Heart left ventricle (tissue), 16 donors: ENCODE measurements around the gene ANKH. TPM values are rescaled to one million over a fixed set of nuclear protein-coding genes. Genes with fewer than 3 reads are reported as not detected.

ENCODE experiments used
- ATAC-seq, 4 donors: fragments of 200-7000 bp; cut with Tn5 transposase; one replicate each; pipeline ENCODE4 v1.9.1; 2020 to 2022; ENCODE audit warnings: moderate library complexity in 4 of 4, mild to moderate bottlenecking in 3 of 4, moderate number of reproducible peaks in 1 of 4
- DNase-seq, 5 donors: peaks; one replicate each; pipeline ENCODE4 v3.0.0-alpha.2; 2020
- H3K27ac ChIP-seq, 12 donors: fragments of 200-600 bp; sonication (generic) in 4 of 12; one replicate each; pipeline versions ENCODE4 v1.5.0 to v1.8.0; 2016 to 2022; ENCODE audit warnings: mild to moderate bottlenecking in 2 of 12
- H3K27me3 ChIP-seq, 9 donors: fragments of 200-600 bp; sonication (generic) in 2 of 9; one replicate each; pipeline versions ENCODE4 v1.5.1 to v1.8.0; 2016 to 2022; ENCODE audit warnings: mild to moderate bottlenecking in 3 of 9
- H3K36me3 ChIP-seq, 9 donors: fragments of 200-600 bp; sonication (generic) in 2 of 9; one replicate each; pipeline versions ENCODE4 v1.5.0 to v1.8.0; 2018 to 2022; ENCODE audit warnings: mild to moderate bottlenecking in 2 of 9
- H3K4me1 ChIP-seq, 12 donors: fragments of 200-600 bp; sonication (generic) in 4 of 12; one replicate each; pipeline versions ENCODE4 v1.5.0 to v1.8.0; 2016 to 2022; ENCODE audit warnings: mild to moderate bottlenecking in 3 of 12
- H3K4me3 ChIP-seq, 12 donors: fragments of 200-600 bp; sonication (generic) in 4 of 12; one replicate each; pipeline versions ENCODE4 v1.5.0 to v1.8.0; 2017 to 2022; ENCODE audit warnings: mild to moderate bottlenecking in 9 of 12, moderate library complexity in 4 of 12
- H3K9me3 ChIP-seq, 12 donors: fragments of 200-600 bp; sonication (generic) in 4 of 12; one replicate each; pipeline versions ENCODE4 v1.5.0 to v1.8.0; 2016 to 2022; ENCODE audit warnings: mild to moderate bottlenecking in 1 of 12
- POLR2A ChIP-seq, 2 donors: fragments of 450-650 bp; IDR thresholded peaks; one replicate each; pipeline ENCODE4 v1.6.1; 2017; ENCODE audit warnings: antibody characterized with exemption in 2 of 2, mild to moderate bottlenecking in 2 of 2, moderate library complexity in 2 of 2
- WGBS, 4 donors: extraction: QIAGEN DNeasy Blood & Tissue Kit in 2 of 4; methylation state at CpG; one replicate each; pipeline versions ENCODE4 v1.1.5 to v1.1.7; 2013 to 2018; 5-methylcytosine and 5-hydroxymethylcytosine counted together
- intact Hi-C, 10 donors: fragments of 100-400 bp; cut with DNase I; formaldehyde crosslinking; loops; one replicate each; pipeline versions ENCODE4 v1.11.1 to v1.14.2; 2022
- polyA plus RNA-seq, 2 donors: library from polyadenylated mRNA; stranded (reverse); fragments of 200-250 nt; gene quantifications; one replicate each; pipeline ENCODE4 v1.2.3, GENCODE V29; 2013
- total RNA-seq, 9 donors: library from RNA; depleted of rRNA in 2 of 9; stranded (reverse); fragments of >200 nt in 2 of 9; fragmentation: NEBNext Ultra II Directional in 3 of 9; extraction: Animal tissue kit (Norgen Biotek cat#: 25700) in 3 of 9; gene quantifications; one replicate each; pipeline versions ENCODE4 v1.1.0 to v1.2.4, GENCODE V29; 2016 to 2023
- TF ChIP-seq, protein P1 (sequence below), 12 donors: fragments of 200-600 bp; sonication (generic) in 4 of 12; IDR thresholded peaks; one replicate each; pipeline versions ENCODE4 v1.5.0 to v1.8.0; 2018 to 2022; ENCODE audit warnings: antibody characterized with exemption in 12 of 12, mild to moderate bottlenecking in 5 of 12
- donor health status: ischemic (EF 13 %, LVEDD 7.1; RV severe dilation, severe dysfunction).
- donor health status: healthy with polysubstance abuse.
- donor health status: DM: no; HTN: yes; CAD: no.
- donor health status: DM: no; HTN: no; CAD: no.
- donor health status: ischemic (EF 25% LVEDD 6.9; RV normal size, moderate dysfunction).
- donor health status: ischemic (EF 25% LVEDD 5.7; RV mildly dilated, moderate dysfunction).
- donor health status: healthy.
- donor health status: DM: yes; HTN: yes; CAD: no.
- donor health status: ischemic (EF 35%, LVEDD 5.7; RV mildly dilated, moderate dysfunction).
- donor health status: nonischemic (EF 11% LVEDD 7.7; RV severe dilation, severe dysfunction).
- donor health status: DM: yes; HTN: yes; CAD: no.
- donor health status: PGD.
- donor health status: ischemic (EF 29% LVEDD 5.4; RV normal size, mild dysfunction).
- donor health status: nonischemic (EF 23%, LVEDD 6.1; RV moderate dilation, normal function).

ANKH gene
- total and polyA plus RNA-seq, 11 donors: 54.1 to 260 (median 168) TPM

DNA sequence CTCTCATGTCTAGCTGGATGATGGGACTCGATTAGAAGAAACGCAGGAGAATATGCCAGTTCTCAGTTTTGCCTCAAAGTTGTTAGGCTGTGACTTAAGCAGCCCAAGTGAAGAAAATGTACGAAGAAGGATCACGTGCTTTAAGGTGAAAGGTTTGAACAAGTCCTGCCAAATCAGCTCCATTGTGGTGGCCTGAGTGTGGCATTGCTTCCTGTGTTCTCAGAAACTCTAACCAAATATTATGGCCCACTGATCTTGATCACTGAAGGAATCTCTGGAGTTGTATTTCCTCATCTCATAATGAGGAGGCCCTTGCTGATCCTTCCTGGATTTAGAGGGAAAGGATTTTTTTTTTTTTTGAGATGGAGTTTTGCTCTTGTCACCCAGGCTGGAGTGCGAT lies 163.0 kb downstream of the ANKH start:
- ATAC-seq: no peak
- TF ChIP-seq, protein P1, sequence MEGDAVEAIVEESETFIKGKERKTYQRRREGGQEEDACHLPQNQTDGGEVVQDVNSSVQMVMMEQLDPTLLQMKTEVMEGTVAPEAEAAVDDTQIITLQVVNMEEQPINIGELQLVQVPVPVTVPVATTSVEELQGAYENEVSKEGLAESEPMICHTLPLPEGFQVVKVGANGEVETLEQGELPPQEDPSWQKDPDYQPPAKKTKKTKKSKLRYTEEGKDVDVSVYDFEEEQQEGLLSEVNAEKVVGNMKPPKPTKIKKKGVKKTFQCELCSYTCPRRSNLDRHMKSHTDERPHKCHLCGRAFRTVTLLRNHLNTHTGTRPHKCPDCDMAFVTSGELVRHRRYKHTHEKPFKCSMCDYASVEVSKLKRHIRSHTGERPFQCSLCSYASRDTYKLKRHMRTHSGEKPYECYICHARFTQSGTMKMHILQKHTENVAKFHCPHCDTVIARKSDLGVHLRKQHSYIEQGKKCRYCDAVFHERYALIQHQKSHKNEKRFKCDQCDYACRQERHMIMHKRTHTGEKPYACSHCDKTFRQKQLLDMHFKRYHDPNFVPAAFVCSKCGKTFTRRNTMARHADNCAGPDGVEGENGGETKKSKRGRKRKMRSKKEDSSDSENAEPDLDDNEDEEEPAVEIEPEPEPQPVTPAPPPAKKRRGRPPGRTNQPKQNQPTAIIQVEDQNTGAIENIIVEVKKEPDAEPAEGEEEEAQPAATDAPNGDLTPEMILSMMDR (IDR thresholded peaks at IDR 0.05): no peak
- TF ChIP-seq POLR2A (IDR thresholded peaks at IDR 0.05): no peak
- Histone ChIP-seq H3K9me3 (no peaks in the 10 kb centered on the region), H3K36me3 (peaks cover 0 to 99% (median 68%) of the 10 kb centered on the region in 9 donors), H3K27me3 (no peaks in the 10 kb centered on the region), H3K4me1 (peaks cover 0 to 20% (median 9%) of the 10 kb centered on the region in 12 donors), H3K4me3 (no peak overlapping the region), H3K27ac (peak overlapping the region in 1 of 12 donors; percentile 73)
- DNase-seq: no peak
- intact Hi-C loops: no loop called here
- 93 to 98% (median 96%) methylated on average over 5 of the region's 5 CpGs for WGBS, 4 donors

DNA sequence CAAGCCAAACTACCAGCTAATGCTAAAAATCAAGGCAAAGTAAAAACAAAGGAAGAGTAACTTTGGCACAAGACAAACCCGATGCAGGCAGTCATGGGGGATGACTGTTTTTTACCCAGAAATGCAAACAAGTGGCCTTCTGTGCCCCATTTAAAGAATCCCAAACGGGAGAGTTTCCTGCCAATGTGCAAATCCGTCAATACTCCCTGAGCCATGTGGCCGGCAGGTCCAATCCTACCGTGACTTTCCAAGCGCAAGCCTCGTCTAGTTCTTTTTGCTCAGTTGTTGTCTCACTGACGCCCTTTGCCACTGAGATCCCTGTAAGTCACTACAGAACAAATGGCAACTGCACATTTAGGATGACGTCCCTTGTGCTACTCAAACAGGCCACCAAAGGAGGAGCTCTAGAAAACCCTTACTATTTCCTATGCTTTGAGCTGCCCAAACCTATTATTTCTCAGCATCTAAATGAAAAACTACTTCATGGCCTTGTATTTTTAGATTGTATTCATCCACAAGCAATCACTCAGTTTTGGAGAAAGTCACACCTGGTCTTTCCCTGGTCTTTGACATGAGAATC lies 163.7 kb downstream of the ANKH start:
- H3K36me3 ChIP-seq: peaks cover 0 to 97% (median 64%) of the 10 kb centered on the region in 9 donors
- WGBS, 4 donors: 89 to 92% (median 91%) methylated on average over 9 of the region's 9 CpGs
- H3K27ac ChIP-seq: peak overlapping the region in 1 of 12 donors; percentile 73
- TF ChIP-seq, protein P1 (IDR thresholded peaks at IDR 0.05): no peak
- no peak for TF ChIP-seq POLR2A (IDR thresholded peaks at IDR 0.05)
- H3K4me3 ChIP-seq: no peak overlapping the region
- no peaks in the 10 kb centered on the region for H3K9me3 ChIP-seq
- no peak for DNase-seq
- H3K27me3 ChIP-seq: no peaks in the 10 kb centered on the region
- intact Hi-C loops: no loop called here
- no peak for ATAC-seq
- peaks cover 0 to 22% (median 9%) of the 10 kb centered on the region in 12 donors for H3K4me1 ChIP-seq

DNA sequence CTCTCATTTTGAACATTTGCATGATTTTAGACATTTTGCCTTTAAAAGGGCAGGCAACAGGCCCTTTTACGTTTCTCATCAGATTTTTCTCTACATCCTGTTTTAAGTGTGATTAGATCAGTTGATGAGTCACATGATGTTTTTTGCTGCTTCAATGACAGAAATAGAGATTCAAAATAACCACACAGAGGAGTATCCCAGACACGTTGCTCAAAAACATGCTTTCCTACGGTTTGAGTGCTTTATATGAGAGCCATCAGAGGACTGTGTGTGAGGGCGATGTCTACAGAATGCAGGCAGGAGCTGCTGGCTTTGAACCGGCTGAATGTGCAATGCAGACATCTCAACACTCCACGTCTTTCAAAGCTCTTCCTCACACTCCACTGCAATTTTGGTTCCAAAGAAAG lies 165.0 kb downstream of the ANKH start:
- intact Hi-C loops: no loop called here
- H3K9me3 ChIP-seq: no peaks in the 10 kb centered on the region
- 34 to 42% (median 37%) methylated on average over 6 of the region's 6 CpGs for WGBS, 4 donors
- peaks cover 0 to 33% (median 11%) of the 10 kb centered on the region in 12 donors for H3K4me1 ChIP-seq
- H3K27ac ChIP-seq: peak overlapping the region in 9 of 12 donors; percentile 5 to 73 (median 21)
- ATAC-seq (peak in 3 of 4 donors; percentile 11 to 28 (median 24)), DNase-seq (no peak)
- no peak for TF ChIP-seq POLR2A (IDR thresholded peaks at IDR 0.05)
- TF ChIP-seq, protein P1 (IDR thresholded peaks at IDR 0.05): no peak
- peaks cover 0 to 94% (median 55%) of the 10 kb centered on the region in 9 donors for H3K36me3 ChIP-seq
- H3K4me3 ChIP-seq: no peak overlapping the region
- no peaks in the 10 kb centered on the region for H3K27me3 ChIP-seq

DNA sequence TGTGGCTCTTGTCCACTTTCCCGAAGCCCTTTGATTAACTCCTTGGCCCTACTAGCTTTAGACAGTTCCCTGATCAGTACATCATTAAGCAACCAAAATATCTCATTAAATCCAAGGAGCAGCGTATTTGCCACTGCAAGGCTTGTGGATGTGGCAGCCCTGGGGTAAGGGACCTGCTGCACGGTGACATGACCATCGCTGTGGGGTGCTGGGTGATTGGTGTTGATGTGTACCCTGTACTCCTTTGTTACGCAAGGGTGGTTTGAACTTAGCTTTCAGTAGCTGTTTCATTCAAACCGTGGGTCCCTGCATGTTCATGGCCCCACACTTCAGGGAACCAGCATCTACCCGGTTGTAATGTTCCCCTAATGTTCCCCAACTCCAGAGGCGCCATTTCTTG lies 166.0 kb downstream of the ANKH start:
- H3K4me1 ChIP-seq: peaks cover 0 to 42% (median 21%) of the 10 kb centered on the region in 12 donors
- H3K27me3 ChIP-seq: no peaks in the 10 kb centered on the region
- WGBS, 4 donors: 92 to 95% (median 93%) methylated on average over 8 of the region's 8 CpGs
- intact Hi-C loops: no loop called here
- H3K27ac ChIP-seq: peak overlapping the region in 1 of 12 donors; percentile 73
- DNase-seq (no peak), ATAC-seq (no peak)
- H3K36me3 ChIP-seq: peaks cover 0 to 83% (median 49%) of the 10 kb centered on the region in 9 donors
- no peak for TF ChIP-seq POLR2A (IDR thresholded peaks at IDR 0.05)
- no peaks in the 10 kb centered on the region for H3K9me3 ChIP-seq
- H3K4me3 ChIP-seq: no peak overlapping the region
